Epithelial cell of esophagus (primary cell): ENCODE measurements around the gene CEACAM8.

Experiments
- DNase-seq: peaks from one replicate; pipeline ENCODE4 v3.0.0; 2010; ENCODE audit warnings: low read depth
- H3K4me3 ChIP-seq: 2 replicates; pipeline ENCODE4 v1.5.1; 2011; ENCODE audit warnings: mild to moderate bottlenecking, low read length, control low read depth
- CTCF ChIP-seq: IDR thresholded peaks from 2 replicates; pipeline ENCODE4 v1.5.1; 2011; ENCODE audit warnings: low read depth, mild to moderate bottlenecking, low read length, control low read depth, inconsistent platforms; ENCODE audit not compliant: insufficient read depth; ENCODE audit errors: missing control alignments

Gene CEACAM8

GRCh38 chr19:42569193-42569592 lies 25.5 kb downstream of the CEACAM8 start:
- no peak overlapping the region for H3K4me3 ChIP-seq
- DNase-seq = no peak
- no peak for TF ChIP-seq CTCF

GRCh38 chr19:42568006-42568405 lies 26.7 kb downstream of the CEACAM8 start:
- no peak overlapping the region for H3K4me3 ChIP-seq
- no peak for DNase-seq
- no peak for TF ChIP-seq CTCF

- DNase-seq = no peak
- TF ChIP-seq CTCF = no peak
Measured at GRCh38 chr19:42567567-42567966, 27.2 kb downstream of the CEACAM8 start.

GRCh38 chr19:42563352-42564210 lies 31.1 kb downstream of the CEACAM8 start:
- no peak overlapping the region for H3K4me3 ChIP-seq
- peak; percentile 61 for DNase-seq
- TF ChIP-seq CTCF = peak; percentile 79

More at GRCh38 chr19:42567567-42567966, 27.2 kb downstream of the CEACAM8 start:
- H3K4me3 ChIP-seq = no peak overlapping the region

- H3K4me3 ChIP-seq = no peak overlapping the region
- no peak for DNase-seq
- no peak for TF ChIP-seq CTCF
Measured at GRCh38 chr19:42561512-42561911, 33.2 kb downstream of the CEACAM8 start.

GRCh38 chr19:42560731-42561130 lies 34.0 kb downstream of the CEACAM8 start:
- DNase-seq = no peak
- no peak for TF ChIP-seq CTCF

More at GRCh38 chr19:42560731-42561130, 34.0 kb downstream of the CEACAM8 start:
- H3K4me3 ChIP-seq = no peak overlapping the region
